ENCODE data around the gene PLP2. TPM values are rescaled to one million over a fixed set of nuclear protein-coding genes. Genes with fewer than 3 reads are reported as not detected.
A peak's percentile ranks its signal among the peaks of the same experiment; 100 is the strongest.

PLP2 gene
- polyA plus RNA-seq, 1 experiment: 225 TPM

DNA sequence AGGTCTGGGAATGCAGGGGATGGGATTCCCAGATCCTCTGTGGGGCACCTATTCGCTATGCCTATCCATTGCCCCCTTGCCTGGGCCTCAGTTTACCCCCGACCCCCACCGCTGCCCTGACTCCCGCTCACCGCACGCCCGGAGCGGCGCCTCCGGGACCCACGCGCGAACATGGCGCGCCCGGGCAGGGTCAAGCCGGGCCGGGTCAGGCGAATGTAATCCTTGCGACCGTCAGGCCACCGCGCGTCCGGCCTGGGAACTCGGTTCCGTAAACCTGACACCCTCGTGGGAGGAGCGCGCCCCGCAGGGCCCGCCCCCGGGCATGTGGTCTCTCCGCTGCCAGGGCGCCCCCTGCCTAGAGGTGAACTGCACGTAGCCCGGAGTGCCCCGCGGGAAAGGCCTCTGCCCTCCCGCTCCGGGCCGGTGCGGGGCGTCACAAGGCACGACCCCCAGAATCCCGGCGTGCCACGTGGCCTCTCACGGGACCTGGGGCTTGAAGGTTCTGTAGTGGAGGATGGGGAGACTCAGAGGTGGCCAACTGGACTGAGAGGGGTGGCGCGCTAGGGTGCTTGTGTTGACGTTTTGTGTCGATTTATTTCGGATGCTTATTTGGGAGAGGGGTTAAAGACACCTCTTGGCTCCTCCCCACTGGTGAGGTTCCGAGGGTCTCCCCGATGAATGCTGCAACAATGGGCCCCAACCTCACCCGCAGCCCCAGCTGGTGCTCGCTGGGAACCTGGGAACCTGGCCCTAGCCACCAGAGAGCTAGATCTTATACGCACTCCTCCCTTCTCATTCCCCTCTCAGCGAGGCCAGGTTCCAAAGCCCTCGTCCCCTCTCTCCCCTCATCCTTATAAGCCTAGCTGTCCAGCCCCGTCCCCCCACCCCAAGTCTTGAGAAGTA is 14.7 kb downstream of the PLP2 start, which contains the start of gene PRICKLE3:
Gene PRICKLE3, minus strand, starts transcription at position 249 of the 903 bp plus-strand sequence. Its CDS starts 76 bp downstream, at position 173.
- DNase-seq (ENCODE audit: low read depth): no peak
- ChIA-PET POLR2A (no interaction called here), CTCF (no interaction called here)
- TF ChIP-seq, protein P1, sequence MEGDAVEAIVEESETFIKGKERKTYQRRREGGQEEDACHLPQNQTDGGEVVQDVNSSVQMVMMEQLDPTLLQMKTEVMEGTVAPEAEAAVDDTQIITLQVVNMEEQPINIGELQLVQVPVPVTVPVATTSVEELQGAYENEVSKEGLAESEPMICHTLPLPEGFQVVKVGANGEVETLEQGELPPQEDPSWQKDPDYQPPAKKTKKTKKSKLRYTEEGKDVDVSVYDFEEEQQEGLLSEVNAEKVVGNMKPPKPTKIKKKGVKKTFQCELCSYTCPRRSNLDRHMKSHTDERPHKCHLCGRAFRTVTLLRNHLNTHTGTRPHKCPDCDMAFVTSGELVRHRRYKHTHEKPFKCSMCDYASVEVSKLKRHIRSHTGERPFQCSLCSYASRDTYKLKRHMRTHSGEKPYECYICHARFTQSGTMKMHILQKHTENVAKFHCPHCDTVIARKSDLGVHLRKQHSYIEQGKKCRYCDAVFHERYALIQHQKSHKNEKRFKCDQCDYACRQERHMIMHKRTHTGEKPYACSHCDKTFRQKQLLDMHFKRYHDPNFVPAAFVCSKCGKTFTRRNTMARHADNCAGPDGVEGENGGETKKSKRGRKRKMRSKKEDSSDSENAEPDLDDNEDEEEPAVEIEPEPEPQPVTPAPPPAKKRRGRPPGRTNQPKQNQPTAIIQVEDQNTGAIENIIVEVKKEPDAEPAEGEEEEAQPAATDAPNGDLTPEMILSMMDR (IDR thresholded peaks at IDR 0.05; ENCODE audit: insufficient read depth, low read depth, low read length): peak; percentile 46
- Histone ChIP-seq H3K27me3 (ENCODE audit: control insufficient read depth, insufficient read depth, low read length) (no peaks in the 10 kb centered on the region), H3K36me3 (ENCODE audit: control insufficient read depth, insufficient read depth, low read length) (peaks cover 1% of the 10 kb centered on the region; the same call in 1 of the 2 replicates), H3K4me3 (ENCODE audit: low read depth, low read length) (peak within 1 kb of the TSS; percentile 71)

DNA sequence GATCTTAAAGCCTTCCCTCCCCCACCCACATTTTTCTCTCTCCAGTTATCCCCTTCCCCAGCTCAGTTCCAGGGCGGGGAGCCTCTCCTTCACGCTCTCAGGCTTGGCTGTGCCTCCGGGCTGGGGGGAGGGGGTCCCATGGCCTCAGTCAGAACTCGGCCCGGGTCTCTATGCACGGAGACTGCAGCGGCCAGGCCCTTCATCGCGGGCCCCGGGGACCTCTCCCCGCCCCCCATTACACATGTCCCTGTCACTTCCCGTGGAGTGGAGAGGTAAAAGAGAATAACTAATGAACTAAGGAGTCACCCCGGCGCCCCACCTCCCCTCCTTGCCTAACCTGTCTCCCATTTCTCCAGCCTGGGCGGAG is 15.3 kb downstream of the PLP2 start:
- ChIA-PET CTCF (no interaction called here), POLR2A (no interaction called here)
- TF ChIP-seq, protein P1 (IDR thresholded peaks at IDR 0.05; ENCODE audit: insufficient read depth, low read depth, low read length): no peak
- DNase-seq (ENCODE audit: low read depth): no peak
- Histone ChIP-seq H3K27me3 (ENCODE audit: control insufficient read depth, insufficient read depth, low read length) (no peaks in the 10 kb centered on the region), H3K4me3 (ENCODE audit: low read depth, low read length) (no peak overlapping the region), H3K36me3 (ENCODE audit: control insufficient read depth, insufficient read depth, low read length) (peaks cover 1% of the 10 kb centered on the region; the same call in 1 of the 2 replicates)

DNA sequence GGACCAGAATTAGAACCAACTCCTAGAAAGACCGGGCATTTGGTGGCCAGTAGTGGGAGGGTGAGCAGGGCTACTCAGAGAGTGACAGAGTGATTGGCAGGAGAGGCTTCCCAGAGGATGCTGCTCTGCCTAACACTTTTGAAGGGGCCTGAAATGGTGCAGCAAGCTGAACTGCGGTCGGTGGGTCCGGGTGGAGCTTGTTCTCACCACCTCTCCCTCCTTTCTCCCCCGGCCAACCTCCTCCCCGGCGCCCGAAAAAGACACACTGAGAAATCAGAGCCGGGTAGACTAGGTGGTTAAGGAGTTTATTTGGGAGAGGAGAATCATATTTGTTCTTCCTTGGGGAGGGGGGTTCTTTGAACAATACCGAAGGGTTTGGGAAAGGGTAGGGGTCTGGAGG is 15.8 kb downstream of the PLP2 start:
- no peak for DNase-seq (ENCODE audit: low read depth)
- ChIA-PET POLR2A (no interaction called here), CTCF (no interaction called here)

DNA sequence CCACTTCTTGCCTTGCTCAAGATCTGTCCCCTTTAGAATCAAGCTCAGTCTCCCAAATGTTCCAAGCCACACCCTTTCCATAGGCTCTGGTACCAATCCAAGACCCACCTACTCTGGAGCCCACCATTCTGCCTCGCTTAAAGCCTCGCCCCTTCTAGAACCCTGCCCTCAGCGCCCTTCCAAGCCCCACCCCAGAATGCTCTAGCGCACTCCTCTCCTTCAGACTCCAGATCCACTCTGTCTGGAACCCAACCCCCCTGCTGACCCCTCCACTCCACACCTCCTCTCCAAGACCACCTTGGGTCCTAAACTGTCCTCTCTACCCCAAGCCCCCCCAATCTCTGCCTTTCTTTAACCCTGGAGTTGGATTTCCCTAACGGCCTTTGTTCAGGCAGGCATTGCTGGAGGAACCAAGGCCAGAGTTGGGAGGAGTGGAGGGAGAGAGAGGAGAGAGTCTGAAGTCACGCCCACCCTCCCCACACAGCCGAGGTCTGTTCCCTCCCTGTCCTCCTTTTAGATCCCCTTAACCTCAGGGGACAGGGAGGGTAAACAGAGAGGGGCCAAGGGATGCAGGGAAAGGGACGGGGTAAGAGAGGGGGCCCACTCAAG is 16.9 kb downstream of the PLP2 start:
- no peak for DNase-seq (ENCODE audit: low read depth)
- CTCF ChIA-PET: no interaction called here
- POLR2A ChIA-PET: no interaction called here

More for the DNA sequence above, 15.8 kb downstream of the PLP2 start:
- H3K4me3 ChIP-seq (ENCODE audit: low read depth, low read length): no peak overlapping the region
- H3K27me3 ChIP-seq (ENCODE audit: control insufficient read depth, insufficient read depth, low read length): no peaks in the 10 kb centered on the region
- H3K36me3 ChIP-seq (ENCODE audit: control insufficient read depth, insufficient read depth, low read length): peaks cover 1% of the 10 kb centered on the region; the same call in 1 of the 2 replicates
- TF ChIP-seq, protein P1 (IDR thresholded peaks at IDR 0.05; ENCODE audit: insufficient read depth, low read depth, low read length): no peak

DNA sequence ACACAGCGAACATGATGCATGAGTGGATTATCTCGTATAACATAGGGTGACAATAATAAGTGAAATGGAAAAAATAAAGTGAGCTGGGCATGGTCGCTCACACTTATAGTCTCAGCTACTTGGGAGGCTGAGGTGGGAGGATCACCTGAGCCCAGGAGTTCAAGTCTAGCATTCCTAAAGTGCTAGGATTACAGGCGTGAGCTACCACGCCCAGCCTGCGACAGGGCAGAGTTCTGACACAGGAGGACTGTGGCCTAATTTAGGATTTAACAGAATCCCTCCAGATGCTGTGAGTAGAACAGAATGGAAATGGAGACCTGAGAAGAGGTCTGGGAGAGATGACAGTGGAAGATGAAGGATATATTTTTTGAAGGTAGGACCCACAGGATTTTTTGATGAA is 17.9 kb downstream of the PLP2 start:
- POLR2A ChIA-PET: no interaction called here
- TF ChIP-seq, protein P1 (IDR thresholded peaks at IDR 0.05; ENCODE audit: insufficient read depth, low read depth, low read length): no peak
- Histone ChIP-seq H3K4me3 (ENCODE audit: low read depth, low read length) (no peak overlapping the region), H3K27me3 (ENCODE audit: control insufficient read depth, insufficient read depth, low read length) (no peaks in the 10 kb centered on the region), H3K36me3 (ENCODE audit: control insufficient read depth, insufficient read depth, low read length) (no peaks in the 10 kb centered on the region)
- CTCF ChIA-PET: no interaction called here
- DNase-seq (ENCODE audit: low read depth): no peak

More for the DNA sequence above, 16.9 kb downstream of the PLP2 start:
- peaks cover under 1% of the 10 kb centered on the region; the same call in 1 of the 2 replicates for H3K36me3 ChIP-seq (ENCODE audit: control insufficient read depth, insufficient read depth, low read length)
- TF ChIP-seq, protein P1 (IDR thresholded peaks at IDR 0.05; ENCODE audit: insufficient read depth, low read depth, low read length): no peak
- H3K27me3 ChIP-seq (ENCODE audit: control insufficient read depth, insufficient read depth, low read length): no peaks in the 10 kb centered on the region
- no peak overlapping the region for H3K4me3 ChIP-seq (ENCODE audit: low read depth, low read length)
